Dendritic cell treated with granulocyte-macrophage colony-stimulating factor and Interleukin-4, amounts not matched to agents 40 ng/mL and 50 ng/mL, for 4 days (primary cell): ENCODE measurements around the gene FIGNL2.

Experiments used
- H3K27ac Mint-ChIP-seq: one replicate; pipeline ENCODE4 v1.8.0; 2022; ENCODE audit warnings: mild to moderate bottlenecking, mixed read lengths
- H3K27me3 Mint-ChIP-seq: one replicate; pipeline ENCODE4 v1.8.0; 2022; ENCODE audit warnings: mild to moderate bottlenecking, mixed read lengths
- H3K36me3 Mint-ChIP-seq: one replicate; pipeline ENCODE4 v1.8.0; 2022; ENCODE audit warnings: low read depth, mixed read lengths
- H3K4me1 Mint-ChIP-seq: one replicate; pipeline ENCODE4 v1.8.0; 2022; ENCODE audit warnings: low read depth, mixed read lengths
- H3K4me3 Mint-ChIP-seq: one replicate; pipeline ENCODE4 v1.8.0; 2022; ENCODE audit warnings: mild to moderate bottlenecking, moderate library complexity, mixed read lengths
- H3K9me3 Mint-ChIP-seq: one replicate; pipeline ENCODE4 v1.8.0; 2022; ENCODE audit warnings: mixed read lengths
- intact Hi-C: fragments of 100-400 bp; cut with micrococcal nuclease; formaldehyde crosslinking; loops from one replicate; pipeline ENCODE4 v1.15.0; 2022

FIGNL2 gene

GRCh38 chr12:51869931-51870330, 21.4 kb upstream of the FIGNL2 start:
- Mint-ChIP-seq H3K36me3 (no peaks in the 10 kb centered on the region), H3K9me3 (no peaks in the 10 kb centered on the region), H3K27ac (no peak overlapping the region), H3K27me3 (peaks cover 46% of the 10 kb centered on the region), H3K4me3 (no peak overlapping the region), H3K4me1 (peaks cover 60% of the 10 kb centered on the region)
- intact Hi-C loops = no loop called here

GRCh38 chr12:51869496-51869865, 21.0 kb upstream of the FIGNL2 start:
- peaks cover 64% of the 10 kb centered on the region for H3K4me1 Mint-ChIP-seq
- H3K4me3 Mint-ChIP-seq = no peak overlapping the region
- intact Hi-C loops = no loop called here
- no peaks in the 10 kb centered on the region for H3K9me3 Mint-ChIP-seq
- H3K27ac Mint-ChIP-seq = no peak overlapping the region
- peaks cover 50% of the 10 kb centered on the region for H3K27me3 Mint-ChIP-seq
- H3K36me3 Mint-ChIP-seq = no peaks in the 10 kb centered on the region

- H3K4me1 Mint-ChIP-seq = peaks cover 62% of the 10 kb centered on the region
- intact Hi-C loops = no loop called here
- peak overlapping the region; percentile 59 for H3K27ac Mint-ChIP-seq
- H3K9me3 Mint-ChIP-seq = no peaks in the 10 kb centered on the region
- H3K27me3 Mint-ChIP-seq = peaks cover 52% of the 10 kb centered on the region
- peak overlapping the region; percentile 68 for H3K4me3 Mint-ChIP-seq
- H3K36me3 Mint-ChIP-seq = no peaks in the 10 kb centered on the region
Observed at GRCh38 chr12:51868821-51869495, 20.4 kb upstream of the FIGNL2 start.

- no peaks in the 10 kb centered on the region for H3K9me3 Mint-ChIP-seq
- H3K27me3 Mint-ChIP-seq = peaks cover 58% of the 10 kb centered on the region
- peaks cover 69% of the 10 kb centered on the region for H3K4me1 Mint-ChIP-seq
- intact Hi-C loops = no loop called here
- no peaks in the 10 kb centered on the region for H3K36me3 Mint-ChIP-seq
- H3K4me3 Mint-ChIP-seq = no peak overlapping the region
- no peak overlapping the region for H3K27ac Mint-ChIP-seq
Observed at GRCh38 chr12:51867796-51868428, 19.4 kb upstream of the FIGNL2 start.

- Mint-ChIP-seq H3K9me3 (no peaks in the 10 kb centered on the region), H3K4me3 (no peak overlapping the region), H3K27me3 (peaks cover 62% of the 10 kb centered on the region), H3K27ac (no peak overlapping the region), H3K36me3 (no peaks in the 10 kb centered on the region), H3K4me1 (peaks cover 69% of the 10 kb centered on the region)
- intact Hi-C loops = no loop called here
Observed at GRCh38 chr12:51867371-51867770, 18.9 kb upstream of the FIGNL2 start.

- no peak overlapping the region for H3K4me3 Mint-ChIP-seq
- intact Hi-C loops = no loop called here
Observed at GRCh38 chr12:51866762-51867161, 18.2 kb upstream of the FIGNL2 start.

GRCh38 chr12:51866324-51866723, 17.8 kb upstream of the FIGNL2 start:
- Mint-ChIP-seq H3K9me3 (no peaks in the 10 kb centered on the region), H3K27me3 (peaks cover 71% of the 10 kb centered on the region), H3K4me3 (no peak overlapping the region), H3K36me3 (no peaks in the 10 kb centered on the region), H3K4me1 (peaks cover 64% of the 10 kb centered on the region), H3K27ac (no peak overlapping the region)
- intact Hi-C loops = no loop called here

More at GRCh38 chr12:51866762-51867161, 18.2 kb upstream of the FIGNL2 start:
- Mint-ChIP-seq H3K9me3 (no peaks in the 10 kb centered on the region), H3K27me3 (peaks cover 67% of the 10 kb centered on the region), H3K27ac (no peak overlapping the region), H3K4me1 (peaks cover 68% of the 10 kb centered on the region), H3K36me3 (no peaks in the 10 kb centered on the region)

GRCh38 chr12:51865757-51866270, 17.3 kb upstream of the FIGNL2 start:
- Mint-ChIP-seq H3K9me3 (no peaks in the 10 kb centered on the region), H3K36me3 (no peaks in the 10 kb centered on the region), H3K27me3 (peaks cover 76% of the 10 kb centered on the region), H3K27ac (no peak overlapping the region), H3K4me1 (peaks cover 59% of the 10 kb centered on the region), H3K4me3 (no peak overlapping the region)
- intact Hi-C loops = no loop called here

GRCh38 chr12:51864833-51865670, 16.5 kb upstream of the FIGNL2 start:
- no peaks in the 10 kb centered on the region for H3K36me3 Mint-ChIP-seq
- intact Hi-C loops = no loop called here
- no peaks in the 10 kb centered on the region for H3K9me3 Mint-ChIP-seq
- peaks cover 73% of the 10 kb centered on the region for H3K27me3 Mint-ChIP-seq
- peak overlapping the region; percentile 21 for H3K27ac Mint-ChIP-seq
- no peak overlapping the region for H3K4me3 Mint-ChIP-seq
- peaks cover 51% of the 10 kb centered on the region for H3K4me1 Mint-ChIP-seq

- Mint-ChIP-seq H3K36me3 (no peaks in the 10 kb centered on the region), H3K27me3 (peaks cover 66% of the 10 kb centered on the region), H3K4me3 (peak overlapping the region; percentile 56), H3K27ac (peak overlapping the region; percentile 21), H3K4me1 (peaks cover 43% of the 10 kb centered on the region), H3K9me3 (no peaks in the 10 kb centered on the region)
- intact Hi-C loops = no loop called here
Observed at GRCh38 chr12:51863933-51864832, 15.7 kb upstream of the FIGNL2 start.

- no peaks in the 10 kb centered on the region for H3K9me3 Mint-ChIP-seq
- no peaks in the 10 kb centered on the region for H3K36me3 Mint-ChIP-seq
- H3K4me3 Mint-ChIP-seq = peak overlapping the region; percentile 9
- H3K27me3 Mint-ChIP-seq = peaks cover 59% of the 10 kb centered on the region
- intact Hi-C loops = no loop called here
- peak overlapping the region; percentile 21 for H3K27ac Mint-ChIP-seq
- peaks cover 35% of the 10 kb centered on the region for H3K4me1 Mint-ChIP-seq
Observed at GRCh38 chr12:51863363-51863932, 14.9 kb upstream of the FIGNL2 start.

- Mint-ChIP-seq H3K27ac (peak overlapping the region; percentile 21), H3K27me3 (peaks cover 54% of the 10 kb centered on the region), H3K9me3 (no peaks in the 10 kb centered on the region), H3K36me3 (no peaks in the 10 kb centered on the region), H3K4me1 (peaks cover 30% of the 10 kb centered on the region), H3K4me3 (no peak overlapping the region)
- intact Hi-C loops = no loop called here
Observed at GRCh38 chr12:51862947-51863346, 14.4 kb upstream of the FIGNL2 start.

GRCh38 chr12:51860986-51861385, 12.5 kb upstream of the FIGNL2 start:
- intact Hi-C loops = no loop called here
- peaks cover 53% of the 10 kb centered on the region for H3K27me3 Mint-ChIP-seq

More at GRCh38 chr12:51860986-51861385, 12.5 kb upstream of the FIGNL2 start:
- no peaks in the 10 kb centered on the region for H3K9me3 Mint-ChIP-seq
- H3K4me1 Mint-ChIP-seq = peaks cover 21% of the 10 kb centered on the region
- H3K36me3 Mint-ChIP-seq = no peaks in the 10 kb centered on the region
- no peak overlapping the region for H3K27ac Mint-ChIP-seq
- no peak overlapping the region for H3K4me3 Mint-ChIP-seq
